Fibroblast of lung (primary cell): ENCODE data around the gene TRIM24. TPM values are rescaled to one million over a fixed set of nuclear protein-coding genes. Genes with fewer than 3 reads are reported as not detected.

Experiments
- DNase-seq, 2 donors: peaks; one replicate each; pipeline versions ENCODE4 v3.0.0 to v3.0.0-alpha.2; 2010; ENCODE audit warnings: low read depth in 2 of 2
- H2AFZ ChIP-seq: 2 replicates; pipeline ENCODE4 v1.5.1; 2012; ENCODE audit warnings: low read length, control low read depth, inconsistent platforms
- H3K27ac ChIP-seq: 2 replicates; pipeline ENCODE4 v1.5.1; 2011; ENCODE audit warnings: low read length, control low read depth; ENCODE audit not compliant: insufficient read depth
- H3K27me3 ChIP-seq: 2 replicates; pipeline ENCODE4 v1.5.1; 2011; ENCODE audit warnings: mild to moderate bottlenecking, low read length; ENCODE audit not compliant: control insufficient read depth, insufficient read depth
- H3K36me3 ChIP-seq: 2 replicates; pipeline ENCODE4 v1.5.1; 2011; ENCODE audit warnings: low read length; ENCODE audit not compliant: control insufficient read depth, insufficient read depth
- H3K4me1 ChIP-seq: 2 replicates; pipeline ENCODE4 v1.5.1; 2011; ENCODE audit warnings: low read length; ENCODE audit not compliant: control insufficient read depth, insufficient read depth; ENCODE audit errors: extremely low read depth
- H3K4me2 ChIP-seq: 2 replicates; pipeline ENCODE4 v1.5.1; 2011; ENCODE audit warnings: low read length, control low read depth; ENCODE audit not compliant: insufficient read depth; ENCODE audit errors: extremely low read depth
- H3K4me3 ChIP-seq, 4 experiments: fragments of 200-600 bp in 1 of 4; sonication (generic) in 1 of 4; replicated peaks in 1 of 4; 2 replicates each; pipeline ENCODE4 v1.5.1; 2011 to 2016; ENCODE audit warnings: low read length in 4 of 4, low read depth in 3 of 4, mild to moderate bottlenecking in 3 of 4, control low read depth in 2 of 4, inconsistent platforms in 1 of 4, mixed read lengths in 1 of 4; ENCODE audit not compliant: insufficient read depth in 1 of 4; ENCODE audit errors: control extremely low read depth in 1 of 4
- H3K79me2 ChIP-seq: 2 replicates; pipeline ENCODE4 v1.5.1; 2012; ENCODE audit warnings: mild to moderate bottlenecking, low read length, inconsistent platforms; ENCODE audit not compliant: control insufficient read depth, insufficient read depth
- H3K9ac ChIP-seq: 2 replicates; pipeline ENCODE4 v1.5.1; 2011; ENCODE audit warnings: mild to moderate bottlenecking, low read length, control low read depth; ENCODE audit not compliant: insufficient read depth
- H3K9me3 ChIP-seq: 2 replicates; pipeline ENCODE4 v1.5.1; 2012; ENCODE audit warnings: low read depth, low read length; ENCODE audit not compliant: control insufficient read depth, insufficient read depth
- H4K20me1 ChIP-seq: 2 replicates; pipeline ENCODE4 v1.5.1; 2011; ENCODE audit warnings: low read length; ENCODE audit not compliant: control insufficient read depth, insufficient read depth; ENCODE audit errors: extremely low read depth
- EZH2 ChIP-seq: IDR thresholded peaks from 2 replicates; pipeline ENCODE4 v1.5.1; 2012; ENCODE audit warnings: low read length, control low read depth, mild to moderate bottlenecking; ENCODE audit errors: missing control alignments
- polyA plus RNA-seq, 2 donors: library from polyadenylated mRNA; depleted of rRNA in 1 of 2; stranded (reverse) in 1 of 2; unstranded in 1 of 2; fragments of >200 nt; gene quantifications; 2 replicates each; pipeline ENCODE4 v1.2.1, GENCODE V29; 2011 to 2012; ENCODE audit warnings: missing spikeins in 1 of 2
- total RNA-seq: library from RNA; depleted of rRNA; stranded (reverse); fragments of >200 nt; gene quantifications from 2 replicates; pipeline ENCODE4 v1.2.1, GENCODE V29; 2014
- TF ChIP-seq, protein P1 (sequence below), 2 donors: IDR thresholded peaks in 1 of 2; conservative IDR thresholded peaks in 1 of 2; 1 replicate in 1 of 2; 2 replicates in 1 of 2; pipeline ENCODE4 v1.5.1; 2011 to 2012; ENCODE audit warnings: low read length in 2 of 2, control low read depth in 1 of 2, inconsistent platforms in 1 of 2, low read depth in 1 of 2, mild to moderate bottlenecking in 1 of 2

Gene TRIM24
- total and polyA plus RNA-seq, 2 donors (not counting 1 experiment from before 2014, with no cell fraction given) = 5.9 to 7.9 TPM

DNA sequence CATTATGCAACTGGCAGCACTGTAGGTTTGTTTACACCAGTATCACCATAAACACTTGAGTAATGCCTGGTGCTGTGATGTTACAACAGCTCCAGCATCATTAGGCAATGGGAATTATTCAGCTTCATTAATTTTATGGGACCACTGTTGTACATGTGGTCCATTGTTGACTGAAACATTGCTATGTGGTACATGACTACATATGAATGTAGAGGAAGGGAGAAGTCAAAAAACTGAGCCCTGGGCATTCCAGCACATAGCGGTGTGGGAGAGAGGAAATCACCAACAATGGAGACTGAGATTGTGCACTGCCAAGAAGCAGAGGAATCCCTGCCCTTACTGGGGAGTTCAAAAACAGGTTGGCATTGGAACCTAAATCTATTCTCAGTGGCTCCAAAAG, 89.0 kb downstream of the TRIM24 start:
- H3K9ac ChIP-seq = no peak overlapping the region
- H3K4me2 ChIP-seq = no peak overlapping the region
- H3K4me3 ChIP-seq = no peak overlapping the region
- H4K20me1 ChIP-seq = no peaks in the 10 kb centered on the region
- no peaks in the 10 kb centered on the region for H3K36me3 ChIP-seq
- no peaks in the 10 kb centered on the region for H3K4me1 ChIP-seq
- no peak overlapping the region for H3K27ac ChIP-seq
- TF ChIP-seq, protein P1, sequence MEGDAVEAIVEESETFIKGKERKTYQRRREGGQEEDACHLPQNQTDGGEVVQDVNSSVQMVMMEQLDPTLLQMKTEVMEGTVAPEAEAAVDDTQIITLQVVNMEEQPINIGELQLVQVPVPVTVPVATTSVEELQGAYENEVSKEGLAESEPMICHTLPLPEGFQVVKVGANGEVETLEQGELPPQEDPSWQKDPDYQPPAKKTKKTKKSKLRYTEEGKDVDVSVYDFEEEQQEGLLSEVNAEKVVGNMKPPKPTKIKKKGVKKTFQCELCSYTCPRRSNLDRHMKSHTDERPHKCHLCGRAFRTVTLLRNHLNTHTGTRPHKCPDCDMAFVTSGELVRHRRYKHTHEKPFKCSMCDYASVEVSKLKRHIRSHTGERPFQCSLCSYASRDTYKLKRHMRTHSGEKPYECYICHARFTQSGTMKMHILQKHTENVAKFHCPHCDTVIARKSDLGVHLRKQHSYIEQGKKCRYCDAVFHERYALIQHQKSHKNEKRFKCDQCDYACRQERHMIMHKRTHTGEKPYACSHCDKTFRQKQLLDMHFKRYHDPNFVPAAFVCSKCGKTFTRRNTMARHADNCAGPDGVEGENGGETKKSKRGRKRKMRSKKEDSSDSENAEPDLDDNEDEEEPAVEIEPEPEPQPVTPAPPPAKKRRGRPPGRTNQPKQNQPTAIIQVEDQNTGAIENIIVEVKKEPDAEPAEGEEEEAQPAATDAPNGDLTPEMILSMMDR (conservative IDR thresholded peaks at IDR 0.05 in 1 of 2, IDR thresholded peaks at IDR 0.05 in 1 of 2; ENCODE audit: low read depth in 1 of 2, low read length in 2 of 2) = no peak
- TF ChIP-seq EZH2 = no peak
- no peaks in the 10 kb centered on the region for H3K27me3 ChIP-seq
- no peak overlapping the region for H2AFZ ChIP-seq
- H3K9me3 ChIP-seq = no peaks in the 10 kb centered on the region
- H3K79me2 ChIP-seq = no peaks in the 10 kb centered on the region
- DNase-seq = peak in 1 of 2 donors; percentile 6

DNA sequence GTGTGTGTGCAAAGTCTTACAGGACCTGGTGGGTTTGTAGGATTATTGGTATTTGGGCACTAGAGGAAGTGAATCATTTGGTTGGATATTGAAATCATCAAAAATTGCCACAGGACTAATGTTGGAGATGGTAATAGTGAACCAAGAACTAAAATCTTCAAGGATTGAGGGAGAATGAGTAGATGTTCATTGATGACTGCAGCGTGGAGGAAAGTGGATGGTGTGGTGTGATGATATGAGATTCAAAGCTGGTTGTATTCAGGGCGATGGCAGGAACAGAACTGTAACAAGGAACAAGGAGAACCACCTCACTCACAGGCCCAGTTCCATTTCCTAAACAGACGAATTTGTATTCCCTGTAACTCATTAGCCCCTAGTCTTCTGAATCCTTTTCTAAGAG, 90.3 kb downstream of the TRIM24 start:
- Histone ChIP-seq H3K36me3 (no peaks in the 10 kb centered on the region), H3K4me1 (no peaks in the 10 kb centered on the region), H3K9ac (no peak overlapping the region), H3K27me3 (no peaks in the 10 kb centered on the region), H3K4me2 (no peak overlapping the region), H4K20me1 (no peaks in the 10 kb centered on the region), H3K9me3 (no peaks in the 10 kb centered on the region), H3K4me3 (no peak overlapping the region), H2AFZ (no peak overlapping the region), H3K27ac (no peak overlapping the region), H3K79me2 (no peaks in the 10 kb centered on the region)
- no peak for DNase-seq
- TF ChIP-seq, protein P1 (conservative IDR thresholded peaks at IDR 0.05 in 1 of 2, IDR thresholded peaks at IDR 0.05 in 1 of 2; ENCODE audit: low read depth in 1 of 2, low read length in 2 of 2) = no peak
- no peak for TF ChIP-seq EZH2

DNA sequence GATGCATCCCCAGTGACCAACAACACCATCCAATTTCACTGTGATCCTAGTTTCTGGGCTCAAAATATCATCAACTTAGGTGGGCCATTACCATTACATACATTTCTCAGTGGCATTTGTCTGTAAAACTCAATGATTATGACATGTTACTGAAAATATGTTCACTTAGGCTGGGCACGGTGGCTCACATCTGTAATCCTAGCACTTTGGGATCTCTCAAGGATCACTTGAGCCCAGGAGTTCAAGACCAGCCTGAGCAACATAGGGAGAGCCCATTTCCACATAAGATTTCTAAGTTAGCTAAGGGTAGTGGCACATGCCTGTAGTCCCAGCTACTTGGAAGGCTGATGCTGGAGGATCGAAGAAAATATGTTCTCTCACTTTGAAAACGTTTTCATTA, 91.0 kb downstream of the TRIM24 start:
- no peak overlapping the region for H3K4me2 ChIP-seq
- H3K4me3 ChIP-seq = no peak overlapping the region
- H4K20me1 ChIP-seq = no peaks in the 10 kb centered on the region
- DNase-seq = no peak
- H3K79me2 ChIP-seq = no peaks in the 10 kb centered on the region
- H3K27ac ChIP-seq = no peak overlapping the region
- no peaks in the 10 kb centered on the region for H3K4me1 ChIP-seq
- TF ChIP-seq EZH2 = no peak
- TF ChIP-seq, protein P1 (conservative IDR thresholded peaks at IDR 0.05 in 1 of 2, IDR thresholded peaks at IDR 0.05 in 1 of 2; ENCODE audit: low read depth in 1 of 2, low read length in 2 of 2) = no peak
- no peaks in the 10 kb centered on the region for H3K27me3 ChIP-seq
- no peaks in the 10 kb centered on the region for H3K9me3 ChIP-seq
- no peaks in the 10 kb centered on the region for H3K36me3 ChIP-seq
- no peak overlapping the region for H2AFZ ChIP-seq
- H3K9ac ChIP-seq = no peak overlapping the region
